K562 (cell line): ENCODE results near the gene HIPK2. TPM values are rescaled to one million over a fixed set of nuclear protein-coding genes. Genes with fewer than 3 reads are reported as not detected.

Experiments used
- ATAC-seq: fragments of 200-7000 bp; cut with Tn5 transposase; 3 replicates; pipeline ENCODE4 v1.9.1; 2020; ENCODE audit warnings: moderate library complexity
- BruUV-seq: library from RNA; stranded (reverse); fragments of 400-500 nt; replicated peaks from 2 replicates; lab custom pipeline; 2021; lab: Mats Ljungman, UMichigan
- CTCF ChIA-PET: fragments of 300-600 bp; formaldehyde crosslinking; extraction: SDS; loops from one replicate; lab custom pipeline; 2021; ENCODE audit warnings: low intra/inter-chr PET ratio; lab: Yijun Ruan, JAX
- POLR2A ChIA-PET: fragments of 300-600, 350-650 bp; sonication (Branson Sonifier 250); formaldehyde crosslinking; extraction: SDS; loops from one replicate; lab custom pipeline; 2021; ENCODE audit warnings: antibody characterized with exemption, inconsistent platforms; lab: Yijun Ruan, JAX
- DNase-seq, 4 experiments: peaks; one replicate each; pipeline versions ENCODE4 v3.0.0 to v3.0.0-alpha.2; 2011 to 2018; ENCODE audit warnings: low spot score in 3 of 4, mixed read lengths in 3 of 4; ENCODE audit errors: extremely low read depth in 1 of 4
- FAIRE-seq: peaks from 2 replicates; lab custom pipeline; 2011; peaks lifted over from hg19 to GRCh38; lab: Jason Lieb, UNC
- H2AFZ ChIP-seq: 2 replicates; pipeline ENCODE4 v1.6.0; 2011; ENCODE audit warnings: low read depth, low read length, control low read depth, inconsistent platforms
- H3K27ac ChIP-seq: fragments of 200-600 bp; 3 replicates; pipeline ENCODE4 v1.8.0; 2011; ENCODE audit warnings: low read depth, mild to moderate bottlenecking, control low read depth, inconsistent platforms, low read length, moderate library complexity, mixed read lengths; ENCODE audit errors: extremely low read depth
- H3K27me3 ChIP-seq, 2 experiments: fragments of 300-600 bp in 1 of 2; 2 replicates in 1 of 2; 3 replicates in 1 of 2; pipeline versions ENCODE4 v1.6.0 to v1.8.0; 2011; ENCODE audit warnings: inconsistent platforms in 2 of 2, low read length in 2 of 2, mild to moderate bottlenecking in 1 of 2, mixed read lengths in 1 of 2, moderate library complexity in 1 of 2; ENCODE audit not compliant: control insufficient read depth in 2 of 2, insufficient read depth in 2 of 2
- H3K36me3 ChIP-seq: fragments of 300-600 bp; 3 replicates; pipeline ENCODE4 v1.8.0; 2011; ENCODE audit warnings: mild to moderate bottlenecking, low read length, inconsistent platforms; ENCODE audit not compliant: control insufficient read depth, insufficient read depth
- H3K4me1 ChIP-seq, 2 experiments: fragments of 200-600 bp in 1 of 2; replicated peaks in 1 of 2; 2 replicates in 1 of 2; 3 replicates in 1 of 2; pipeline versions ENCODE4 v1.5.1 to v1.8.0; 2011; ENCODE audit warnings: inconsistent platforms in 2 of 2, low read length in 2 of 2, mild to moderate bottlenecking in 1 of 2, mixed read lengths in 1 of 2, moderate library complexity in 1 of 2; ENCODE audit not compliant: control insufficient read depth in 2 of 2, insufficient read depth in 2 of 2
- H3K4me2 ChIP-seq: 2 replicates; pipeline ENCODE4 v1.6.1; 2011; ENCODE audit warnings: low read length, control low read depth, inconsistent platforms, mixed read lengths; ENCODE audit not compliant: insufficient read depth
- H3K4me3 ChIP-seq: fragments of 200-600 bp; sonication (generic), shearing (Covaris generic); 2 replicates; pipeline ENCODE4 v1.5.1; 2016; ENCODE audit warnings: control low read depth, inconsistent platforms
- H3K79me2 ChIP-seq: fragments of 200-600 bp; 3 replicates; pipeline ENCODE4 v1.8.0; 2011; ENCODE audit warnings: low read length, inconsistent platforms; ENCODE audit not compliant: control insufficient read depth, insufficient read depth
- H3K9ac ChIP-seq, 2 experiments: 2 replicates each; pipeline versions ENCODE4 v1.6.0 to v1.6.1; 2011; ENCODE audit warnings: low read depth in 2 of 2, low read length in 2 of 2, control low read depth in 1 of 2, inconsistent platforms in 1 of 2, mild to moderate bottlenecking in 1 of 2, mixed read lengths in 1 of 2; ENCODE audit not compliant: insufficient read depth in 1 of 2
- H3K9me1 ChIP-seq: one replicate; pipeline ENCODE4 v1.6.0; 2011; ENCODE audit warnings: inconsistent platforms, mild to moderate bottlenecking, low read length, moderate library complexity; ENCODE audit not compliant: control insufficient read depth, insufficient read depth
- H3K9me3 ChIP-seq: replicated peaks from 2 replicates; pipeline ENCODE4 v1.5.1; 2011; ENCODE audit warnings: low read depth, low read length, inconsistent platforms; ENCODE audit not compliant: control insufficient read depth, insufficient read depth
- H4K20me1 ChIP-seq: replicated peaks from 2 replicates; pipeline ENCODE4 v1.6.1; 2011; ENCODE audit warnings: low read length, inconsistent platforms, mixed read lengths; ENCODE audit not compliant: control insufficient read depth, insufficient read depth
- CBX1 ChIP-seq: sonication (generic); IDR thresholded peaks from 2 replicates; pipeline ENCODE4 v1.6.1; 2016; ENCODE audit warnings: antibody characterized with exemption, low read depth, mild to moderate bottlenecking
- EHMT2 ChIP-seq: fragments of 450-650 bp; IDR thresholded peaks from 2 replicates; pipeline ENCODE4 v1.6.1; 2018; ENCODE audit warnings: antibody characterized with exemption
- NCOA6 ChIP-seq: fragments of 450-650 bp; IDR thresholded peaks from 2 replicates; pipeline ENCODE4 v1.6.1; 2017; ENCODE audit warnings: mild to moderate bottlenecking
- NR2F6 ChIP-seq: fragments of 450-650 bp; formaldehyde crosslinking; IDR thresholded peaks from 2 replicates; pipeline ENCODE4 v1.4.0; 2020; ENCODE audit warnings: mild to moderate bottlenecking
- SAFB ChIP-seq: fragments of 200-400 bp; formaldehyde crosslinking; IDR thresholded peaks from 2 replicates; pipeline ENCODE4 v1.6.1; 2017; ENCODE audit warnings: low read depth, low read length, borderline replicate concordance
- SMARCB1 ChIP-seq: IDR thresholded peaks from 2 replicates; pipeline ENCODE4 v1.6.1; 2011; ENCODE audit warnings: improper control_type of control experiment, low read depth; ENCODE audit not compliant: insufficient read length
- SREBF2 ChIP-seq: sonication (generic); formaldehyde crosslinking; IDR thresholded peaks from 2 replicates; pipeline ENCODE4 v1.4.0; 2020; ENCODE audit warnings: mild to moderate bottlenecking, missing genetic modification reagents
- ZBTB2 ChIP-seq: fragments of 450-650 bp; IDR thresholded peaks from 2 replicates; pipeline ENCODE4 v1.6.1; 2016; ENCODE audit warnings: antibody characterized with exemption
- ZNF143 ChIP-seq: sonication (generic); formaldehyde crosslinking; IDR thresholded peaks from 2 replicates; pipeline ENCODE4 v1.9.0; 2022; ENCODE audit warnings: mild to moderate bottlenecking, missing genetic modification reagents
- ZNF445 ChIP-seq: fragments of 250-450 bp; sonication (Bioruptor Pico); IDR thresholded peaks from 2 replicates; pipeline ENCODE4 v1.4.0; 2020; ENCODE audit warnings: low read depth, mild to moderate bottlenecking, moderate library complexity
- WGBS: fragments of 100-300 bp; shearing (Covaris generic); methylation state at CpG from one replicate; pipeline ENCODE4 v1.1.6; 2016; ENCODE audit warnings: low coverage, mixed read lengths; ENCODE audit not compliant: insufficient coverage; ENCODE audit errors: missing lambda C conversion rate; 5-methylcytosine and 5-hydroxymethylcytosine counted together
- in situ Hi-C: fragments of 300-500 bp; cut with MboI; formaldehyde crosslinking; loops from 4 replicates; pipeline ENCODE4 v1.15.0; 2018; ENCODE audit warnings: inconsistent platforms, mixed read lengths
- intact Hi-C: fragments of 100-400 bp; cut with micrococcal nuclease; formaldehyde crosslinking; loops from 2 replicates; pipeline ENCODE4 v1.14.2; 2022
- polyA plus RNA-seq, 8 experiments: library from polyadenylated mRNA; depleted of rRNA in 4 of 8; stranded (reverse) in 5 of 8; unstranded in 3 of 8; fragments of >200 nt; fragmentation: Nextera tagmentation in 2 of 8; fragmentation: Illumina TruSeq in 1 of 8; extraction: Ambion mirVana in 2 of 8; extraction: Trizol in 1 of 8; gene quantifications; 2 replicates each; pipeline versions ENCODE4 v1.2.1 to v1.2.3, GENCODE V29; 2011 to 2014; ENCODE audit warnings: inconsistent platforms in 1 of 8, missing spikeins in 1 of 8
- total RNA-seq, 7 experiments: library from RNA; depleted of rRNA in 6 of 7; stranded (reverse); fragments of >200 nt in 6 of 7; fragmentation: Illumina TruSeq in 2 of 7; extraction: Trizol in 2 of 7; gene quantifications; 2 replicates each; pipeline versions ENCODE4 v1.2.1 to v1.2.3, GENCODE V29; 2011 to 2021; ENCODE audit warnings: low replicate concordance in 1 of 7

Gene HIPK2
- total and polyA plus RNA-seq, 9 of the 15 experiments (the other 6 are each of a cell fraction or from before 2014, with no cell fraction given), result 0.69 to 19.8 (median 5.1) TPM

GRCh38 chr7:139721821-139722220, 56.0 kb downstream of the HIPK2 start (continued):
- TF ChIP-seq ZNF143, result no peak
- no peak for TF ChIP-seq NCOA6
- no peak for TF ChIP-seq CBX1
- TF ChIP-seq SMARCB1, result no peak

GRCh38 chr7:139721417-139721816, 56.4 kb downstream of the HIPK2 start:
- intact Hi-C loops, result no loop called here
- Histone ChIP-seq H4K20me1 (peaks cover 3% of the 10 kb centered on the region), H3K79me2 (no peaks in the 10 kb centered on the region), H3K9me3 (no peaks in the 10 kb centered on the region), H3K9me1 (no peaks in the 10 kb centered on the region)
- FAIRE-seq (no peak), DNase-seq (no peak)
- POLR2A ChIA-PET, result no interaction called here
- no TSS peak for BruUV-seq
- CTCF ChIA-PET, result no interaction called here
- TF ChIP-seq EHMT2 (no peak), NR2F6 (no peak), ZNF445 (no peak), SAFB (no peak), SREBF2 (CRISPR knock-in tag) (no peak), ZBTB2 (no peak)
- TF ChIP-seq, all 486 proteins: peak for 0
- Histone ChIP-seq H3K4me3 (no peak overlapping the region), H3K27ac (no peak overlapping the region), H3K4me1 (peaks cover 0 to 4% of the 10 kb centered on the region in 2 experiments; a peak in 2 of 5 replicates), H3K4me2 (no peak overlapping the region), H3K9ac (no peak overlapping the region), H2AFZ (no peak overlapping the region), H3K27me3 (peaks cover 0 to 6% of the 10 kb centered on the region in 2 experiments; a peak in 2 of 5 replicates), H3K36me3 (peaks cover 5% of the 10 kb centered on the region; the same call in 2 of the 3 replicates)
- 24% methylated on average over 4 of the region's 4 CpGs for WGBS
- in situ Hi-C loops, result no loop called here
- ATAC-seq, result no peak
